Activated CD8-positive, alpha-beta memory T cell treated with anti-CD3 and anti-CD28 coated beads for 48 hours (primary cell): Measurements from ENCODE around the gene OLR1.

ENCODE experiments used
- DNase-seq, 3 experiments: peaks; one replicate each; pipeline ENCODE4 v3.0.0-alpha.2; 2020; ENCODE audit warnings: low read depth in 2 of 3, low spot score in 2 of 3

Gene OLR1

DNA sequence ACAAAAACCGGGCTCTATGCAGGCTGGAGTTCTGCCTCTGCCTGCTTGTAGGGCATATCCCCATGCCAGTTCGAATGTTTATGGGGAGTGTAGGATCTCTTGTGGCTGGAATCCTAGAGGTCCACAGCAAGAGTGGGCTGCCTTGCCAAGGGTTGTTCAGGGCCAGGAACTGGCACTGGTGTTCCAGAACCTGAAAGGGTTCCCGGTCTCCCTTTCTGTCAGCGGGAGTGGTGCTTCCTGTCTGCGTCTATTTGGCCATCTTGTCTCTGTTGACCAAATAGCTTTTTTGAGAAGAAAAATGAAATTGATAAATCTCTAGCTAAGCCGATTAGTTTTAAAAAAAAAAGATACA, 17.8 kb downstream of the OLR1 start:
- no peak for DNase-seq

DNA sequence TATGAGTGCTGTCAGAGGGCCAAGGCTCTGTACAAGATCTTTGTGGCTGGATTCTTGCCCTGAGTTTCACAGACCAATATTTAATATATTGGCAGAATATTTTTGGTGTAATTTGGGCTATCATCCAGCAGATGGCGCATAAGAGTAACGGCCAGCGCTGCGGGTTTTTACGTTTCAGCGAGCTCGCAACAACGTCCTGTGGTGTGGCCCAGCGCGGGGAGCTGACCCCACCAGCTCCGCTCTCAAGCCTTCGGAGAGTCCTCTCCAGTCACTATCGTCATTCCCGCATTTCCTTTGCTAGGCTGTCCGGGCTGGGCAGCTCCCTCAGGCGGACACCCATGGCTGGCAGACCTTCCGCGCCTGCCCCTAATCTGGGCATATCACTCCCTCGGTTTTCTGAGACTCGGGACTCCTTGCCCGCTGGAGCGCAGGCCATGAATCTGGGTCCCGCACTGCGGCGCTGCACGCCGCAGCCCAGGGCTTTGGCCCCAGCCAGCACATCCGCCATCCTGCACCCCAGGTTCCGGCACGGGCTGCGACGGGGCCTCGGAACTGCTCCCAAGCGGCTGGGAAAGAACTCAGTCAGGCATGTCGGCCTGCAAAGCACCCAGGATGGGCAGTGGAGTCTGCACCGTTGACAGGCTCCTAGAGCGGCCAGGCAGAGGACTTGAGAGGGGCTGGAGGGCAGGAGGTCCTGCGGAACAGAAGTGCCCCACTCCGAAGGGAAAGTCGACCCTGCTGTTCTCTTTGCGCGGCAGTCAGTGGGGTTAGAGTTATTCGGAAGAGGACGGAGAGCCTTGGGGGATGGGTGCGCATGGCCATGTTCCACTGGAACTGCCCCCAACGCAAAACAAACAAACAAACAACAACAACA, 18.4 kb downstream of the OLR1 start:
- peak; percentile 26 to 49 (median 30) for DNase-seq

DNA sequence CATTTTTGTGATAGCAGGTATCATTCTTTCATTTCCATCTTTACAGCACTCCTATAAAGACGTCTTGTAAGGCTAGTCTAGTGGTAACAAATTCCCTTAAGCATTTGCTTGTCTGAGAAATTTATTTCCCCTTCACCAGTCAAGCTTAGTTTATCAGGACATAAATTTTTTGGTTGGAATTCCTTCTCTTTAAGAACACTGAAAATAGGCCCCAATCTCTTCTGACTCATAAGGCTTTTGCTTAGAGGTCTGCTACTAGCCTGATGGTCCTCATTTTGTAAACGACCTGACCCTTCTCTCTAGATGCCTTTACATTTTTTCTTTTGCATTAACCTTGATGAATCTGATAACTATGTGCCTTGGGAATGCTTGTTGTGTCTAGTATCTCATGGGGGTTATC, 20.3 kb downstream of the OLR1 start:
- no peak for DNase-seq

GRCh38 chr12:10147714-10148403, 24.1 kb downstream of the OLR1 start:
- no peak for DNase-seq

DNA sequence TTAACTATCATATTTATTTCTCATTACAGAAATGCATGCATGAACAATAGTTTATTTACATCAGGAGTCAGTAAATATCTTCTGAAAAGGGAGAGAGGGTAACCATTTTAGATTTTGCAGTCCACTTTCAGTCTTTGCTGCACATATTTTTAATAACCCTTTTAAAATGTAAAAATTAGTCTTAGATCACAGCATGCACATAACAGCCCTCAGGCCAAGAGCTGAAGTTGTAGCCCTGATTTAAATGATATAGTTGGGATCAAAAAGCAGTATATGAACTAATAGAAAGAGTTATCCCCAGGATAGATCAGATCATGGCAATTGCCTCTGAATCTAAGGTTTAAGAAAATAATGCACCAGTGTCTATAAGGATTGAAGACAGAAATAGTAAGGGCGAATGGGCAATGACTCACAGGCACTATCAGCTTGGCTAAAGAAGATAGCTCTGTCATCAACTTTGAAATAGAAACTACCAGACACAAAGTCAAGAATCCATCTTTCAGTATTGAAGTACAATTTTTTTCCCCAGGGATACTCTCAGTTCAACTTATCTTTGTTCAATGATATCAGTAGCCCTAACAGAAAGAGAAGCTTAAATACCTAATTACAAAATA, 28.8 kb downstream of the OLR1 start:
- DNase-seq = no peak

DNA sequence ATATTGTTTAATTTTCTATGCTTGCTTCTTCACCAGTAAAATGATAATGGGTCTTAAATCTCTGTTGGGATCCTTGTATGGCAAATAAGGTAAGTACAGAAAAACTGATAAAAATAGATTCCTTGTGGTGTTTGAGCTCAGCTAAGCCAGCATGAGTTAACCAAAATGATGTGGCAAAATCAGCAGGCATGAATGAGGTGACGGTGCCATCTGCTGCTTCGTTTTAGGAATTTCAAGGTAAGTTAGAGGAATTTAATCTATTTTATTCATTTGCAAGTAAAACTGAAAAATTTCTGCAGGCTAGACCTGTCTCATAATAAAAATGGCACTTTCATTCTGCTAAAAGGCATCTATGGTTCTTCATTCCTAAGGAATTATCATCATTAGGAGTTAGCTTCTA, 31.9 kb downstream of the OLR1 start:
- DNase-seq = no peak

- DNase-seq = no peak
Observed at GRCh38 chr12:10136637-10137205, 35.2 kb downstream of the OLR1 start.

- no peak for DNase-seq
Observed at GRCh38 chr12:10135126-10135525, 36.8 kb downstream of the OLR1 start.

GRCh38 chr12:10132850-10133370, 39.0 kb downstream of the OLR1 start:
- DNase-seq = no peak

GRCh38 chr12:10131111-10131690, 40.7 kb downstream of the OLR1 start:
- no peak for DNase-seq

DNA sequence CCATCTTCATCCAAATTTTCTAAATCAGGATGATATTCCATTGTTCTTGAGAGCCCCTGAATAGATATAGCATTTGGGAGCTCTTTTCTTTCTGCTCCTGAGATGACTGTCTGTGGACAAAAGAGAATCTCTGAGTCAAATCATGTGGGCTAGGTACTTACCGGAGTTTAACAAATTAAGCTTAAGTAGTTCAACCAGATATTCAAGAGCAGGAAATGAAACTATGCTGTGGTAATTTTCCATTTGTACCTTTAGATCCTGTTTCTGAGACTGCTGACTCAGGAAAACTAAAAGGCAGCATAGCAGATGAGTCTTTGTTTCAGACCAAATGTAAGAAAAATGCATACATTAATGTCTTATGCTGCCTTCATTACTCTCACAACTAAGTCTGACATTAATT, 41.9 kb downstream of the OLR1 start, which contains the start of gene CLEC7A:
Gene CLEC7A, minus strand, starts transcription at position 158 of the 400 bp plus-strand sequence. Its CDS starts 117 bp downstream, at position 41.
- no peak for DNase-seq

GRCh38 chr12:10128687-10129086, 43.2 kb downstream of the OLR1 start:
- no peak for DNase-seq

DNA sequence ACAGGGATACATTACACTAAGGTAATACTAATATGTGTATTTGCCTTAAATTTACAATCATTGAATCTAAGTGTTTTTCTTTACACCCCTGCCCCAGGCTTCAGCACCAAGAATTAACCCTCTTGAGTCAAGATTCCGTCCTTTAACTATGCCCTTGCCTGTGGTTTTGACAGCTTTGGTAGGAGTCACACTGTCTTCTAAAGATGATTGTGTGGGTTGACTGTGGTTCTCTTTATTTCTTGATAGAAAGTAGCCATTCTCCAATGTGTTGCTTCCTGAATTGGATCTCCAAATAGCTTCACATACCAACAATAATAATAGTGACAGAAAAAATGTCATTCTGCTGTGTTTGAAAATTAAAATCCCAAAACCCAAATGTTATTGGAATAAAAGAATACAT, 45.5 kb downstream of the OLR1 start:
- DNase-seq = no peak

- no peak for DNase-seq
Observed at GRCh38 chr12:10122689-10123088, 49.2 kb downstream of the OLR1 start.

DNA sequence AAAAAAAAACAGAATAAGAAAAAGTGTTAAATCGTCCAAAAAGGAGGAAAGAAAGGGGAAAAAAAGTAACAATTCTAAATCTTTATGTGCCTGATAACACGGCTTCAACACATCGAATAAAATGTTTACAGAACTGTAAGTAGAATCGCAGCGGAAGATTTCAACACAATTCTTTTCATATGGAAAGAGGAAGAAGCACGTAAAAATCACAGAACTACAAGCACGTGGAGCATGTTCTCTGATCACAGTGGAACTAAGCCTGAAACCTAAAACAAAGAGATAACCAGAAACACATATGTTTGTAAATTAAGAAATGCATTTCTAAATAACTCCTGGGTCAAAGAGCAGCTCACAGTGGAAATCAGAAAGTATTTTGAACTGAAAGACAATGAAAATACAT, 50.7 kb downstream of the OLR1 start:
- DNase-seq = no peak

- no peak for DNase-seq
Observed at GRCh38 chr12:10119066-10119465, 52.9 kb downstream of the OLR1 start.

GRCh38 chr12:10115890-10116289, 56.0 kb downstream of the OLR1 start:
- no peak for DNase-seq

GRCh38 chr12:10115311-10115710, 56.6 kb downstream of the OLR1 start:
- DNase-seq = no peak

GRCh38 chr12:10113920-10114319, 58.0 kb downstream of the OLR1 start:
- no peak for DNase-seq

GRCh38 chr12:10113075-10113474, 58.9 kb downstream of the OLR1 start:
- DNase-seq = no peak

DNA sequence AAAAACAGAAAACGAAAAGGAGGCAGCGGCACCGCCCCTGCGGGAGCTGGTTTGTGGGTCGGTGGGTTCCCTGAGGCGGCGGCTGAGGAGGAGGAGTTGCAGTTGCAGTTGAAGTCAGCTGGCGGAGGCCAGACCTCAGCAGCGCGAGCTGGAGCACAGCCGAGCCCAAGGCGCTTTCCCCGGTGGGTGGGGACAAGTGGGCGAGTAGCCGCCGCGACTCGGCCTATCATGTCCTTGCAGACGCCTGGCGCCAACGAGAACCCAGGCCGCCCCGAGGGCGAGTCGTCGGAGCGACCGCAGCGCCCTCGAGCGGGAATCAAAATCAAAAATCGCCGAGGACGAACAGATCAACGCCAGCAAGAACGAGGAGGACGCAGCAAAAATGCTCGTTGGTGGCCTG, 60.5 kb downstream of the OLR1 start:
- DNase-seq = no peak
